GM23338 (cell line): Measurements from ENCODE around the gene ZCCHC14. TPM values are rescaled to one million over a fixed set of nuclear protein-coding genes. Genes with fewer than 3 reads are reported as not detected.

Source experiments
- JUNB ChIP-seq: IDR thresholded peaks from one replicate; pipeline ENCODE4 v1.6.1; 2016; ENCODE audit warnings: antibody characterized with exemption; ENCODE audit not compliant: unreplicated experiment
- POLR2AphosphoS5 ChIP-seq: IDR thresholded peaks from 2 replicates; pipeline ENCODE4 v1.6.1; 2016; ENCODE audit warnings: antibody characterized with exemption, low read depth
- STAT1 ChIP-seq: IDR thresholded peaks from one replicate; pipeline ENCODE4 v1.6.1; 2016; ENCODE audit warnings: antibody characterized with exemption; ENCODE audit not compliant: unreplicated experiment
- ZNF114 ChIP-seq: fragments of 250-450 bp; sonication (Bioruptor Pico); IDR thresholded peaks from 2 replicates; pipeline ENCODE4 v1.5.0; 2020; ENCODE audit warnings: mild to moderate bottlenecking, moderate library complexity
- ZNF331 ChIP-seq: fragments of 250-450 bp; sonication (Bioruptor Pico); IDR thresholded peaks from 2 replicates; pipeline ENCODE4 v1.5.0; 2020; ENCODE audit warnings: low read depth, mild to moderate bottlenecking, moderate library complexity
- polyA plus RNA-seq: library from polyadenylated mRNA; unstranded; fragments of >200 nt; fragmentation: Nextera tagmentation; extraction: Ambion mirVana; gene quantifications from 2 replicates; pipeline ENCODE4 v1.2.1, GENCODE V29; 2016
- total RNA-seq: library from RNA; depleted of rRNA; stranded (reverse); fragments of >200 nt; shearing (Covaris generic); gene quantifications from 2 replicates; pipeline ENCODE4 v1.2.3, GENCODE V29; 2014
- TF ChIP-seq, protein P1 (sequence below): fragments of 250-450 bp; sonication (Bioruptor Pico); IDR thresholded peaks from 2 replicates; pipeline ENCODE4 v1.5.0; 2020; ENCODE audit warnings: mild to moderate bottlenecking, moderate library complexity
- TF ChIP-seq, protein P2 (sequence below), 2 experiments: fragments of 200-600 bp in 1 of 2; sonication (generic) in 1 of 2; conservative IDR thresholded peaks; 2 replicates each; pipeline versions ENCODE4 v1.5.1 to v1.6.1; 2016 to 2017; ENCODE audit warnings: antibody characterized with exemption in 2 of 2, low read depth in 2 of 2, mild to moderate bottlenecking in 2 of 2, moderate library complexity in 1 of 2
- TF ChIP-seq, protein P3 (sequence below): IDR thresholded peaks from 2 replicates; pipeline ENCODE4 v1.6.1; 2016; ENCODE audit warnings: antibody characterized with exemption

ZCCHC14 gene
- total and polyA plus RNA-seq, 2 experiments from 2014 or later, result 6.8 to 22.4 TPM

DNA sequence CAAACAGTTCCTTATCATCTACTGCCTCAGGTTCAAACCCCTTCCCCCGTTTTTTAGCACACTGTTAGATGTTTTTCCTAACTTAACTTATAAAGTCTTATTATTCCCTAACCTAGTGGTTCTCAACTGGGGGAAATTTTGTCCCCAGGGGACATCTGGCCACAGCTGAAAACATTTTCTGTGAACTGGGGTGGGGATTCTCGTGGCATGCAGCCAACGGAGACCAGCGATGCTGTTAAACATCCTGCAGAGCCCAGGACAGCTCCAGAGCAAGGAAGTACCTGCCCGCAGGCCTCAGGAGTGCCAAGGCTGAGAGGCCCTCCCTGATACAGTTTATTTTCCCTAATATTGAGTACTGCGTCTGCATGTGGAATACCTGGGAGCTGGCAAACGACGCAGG is 24.3 kb downstream of the ZCCHC14 start (continued):
- TF ChIP-seq, protein P1, sequence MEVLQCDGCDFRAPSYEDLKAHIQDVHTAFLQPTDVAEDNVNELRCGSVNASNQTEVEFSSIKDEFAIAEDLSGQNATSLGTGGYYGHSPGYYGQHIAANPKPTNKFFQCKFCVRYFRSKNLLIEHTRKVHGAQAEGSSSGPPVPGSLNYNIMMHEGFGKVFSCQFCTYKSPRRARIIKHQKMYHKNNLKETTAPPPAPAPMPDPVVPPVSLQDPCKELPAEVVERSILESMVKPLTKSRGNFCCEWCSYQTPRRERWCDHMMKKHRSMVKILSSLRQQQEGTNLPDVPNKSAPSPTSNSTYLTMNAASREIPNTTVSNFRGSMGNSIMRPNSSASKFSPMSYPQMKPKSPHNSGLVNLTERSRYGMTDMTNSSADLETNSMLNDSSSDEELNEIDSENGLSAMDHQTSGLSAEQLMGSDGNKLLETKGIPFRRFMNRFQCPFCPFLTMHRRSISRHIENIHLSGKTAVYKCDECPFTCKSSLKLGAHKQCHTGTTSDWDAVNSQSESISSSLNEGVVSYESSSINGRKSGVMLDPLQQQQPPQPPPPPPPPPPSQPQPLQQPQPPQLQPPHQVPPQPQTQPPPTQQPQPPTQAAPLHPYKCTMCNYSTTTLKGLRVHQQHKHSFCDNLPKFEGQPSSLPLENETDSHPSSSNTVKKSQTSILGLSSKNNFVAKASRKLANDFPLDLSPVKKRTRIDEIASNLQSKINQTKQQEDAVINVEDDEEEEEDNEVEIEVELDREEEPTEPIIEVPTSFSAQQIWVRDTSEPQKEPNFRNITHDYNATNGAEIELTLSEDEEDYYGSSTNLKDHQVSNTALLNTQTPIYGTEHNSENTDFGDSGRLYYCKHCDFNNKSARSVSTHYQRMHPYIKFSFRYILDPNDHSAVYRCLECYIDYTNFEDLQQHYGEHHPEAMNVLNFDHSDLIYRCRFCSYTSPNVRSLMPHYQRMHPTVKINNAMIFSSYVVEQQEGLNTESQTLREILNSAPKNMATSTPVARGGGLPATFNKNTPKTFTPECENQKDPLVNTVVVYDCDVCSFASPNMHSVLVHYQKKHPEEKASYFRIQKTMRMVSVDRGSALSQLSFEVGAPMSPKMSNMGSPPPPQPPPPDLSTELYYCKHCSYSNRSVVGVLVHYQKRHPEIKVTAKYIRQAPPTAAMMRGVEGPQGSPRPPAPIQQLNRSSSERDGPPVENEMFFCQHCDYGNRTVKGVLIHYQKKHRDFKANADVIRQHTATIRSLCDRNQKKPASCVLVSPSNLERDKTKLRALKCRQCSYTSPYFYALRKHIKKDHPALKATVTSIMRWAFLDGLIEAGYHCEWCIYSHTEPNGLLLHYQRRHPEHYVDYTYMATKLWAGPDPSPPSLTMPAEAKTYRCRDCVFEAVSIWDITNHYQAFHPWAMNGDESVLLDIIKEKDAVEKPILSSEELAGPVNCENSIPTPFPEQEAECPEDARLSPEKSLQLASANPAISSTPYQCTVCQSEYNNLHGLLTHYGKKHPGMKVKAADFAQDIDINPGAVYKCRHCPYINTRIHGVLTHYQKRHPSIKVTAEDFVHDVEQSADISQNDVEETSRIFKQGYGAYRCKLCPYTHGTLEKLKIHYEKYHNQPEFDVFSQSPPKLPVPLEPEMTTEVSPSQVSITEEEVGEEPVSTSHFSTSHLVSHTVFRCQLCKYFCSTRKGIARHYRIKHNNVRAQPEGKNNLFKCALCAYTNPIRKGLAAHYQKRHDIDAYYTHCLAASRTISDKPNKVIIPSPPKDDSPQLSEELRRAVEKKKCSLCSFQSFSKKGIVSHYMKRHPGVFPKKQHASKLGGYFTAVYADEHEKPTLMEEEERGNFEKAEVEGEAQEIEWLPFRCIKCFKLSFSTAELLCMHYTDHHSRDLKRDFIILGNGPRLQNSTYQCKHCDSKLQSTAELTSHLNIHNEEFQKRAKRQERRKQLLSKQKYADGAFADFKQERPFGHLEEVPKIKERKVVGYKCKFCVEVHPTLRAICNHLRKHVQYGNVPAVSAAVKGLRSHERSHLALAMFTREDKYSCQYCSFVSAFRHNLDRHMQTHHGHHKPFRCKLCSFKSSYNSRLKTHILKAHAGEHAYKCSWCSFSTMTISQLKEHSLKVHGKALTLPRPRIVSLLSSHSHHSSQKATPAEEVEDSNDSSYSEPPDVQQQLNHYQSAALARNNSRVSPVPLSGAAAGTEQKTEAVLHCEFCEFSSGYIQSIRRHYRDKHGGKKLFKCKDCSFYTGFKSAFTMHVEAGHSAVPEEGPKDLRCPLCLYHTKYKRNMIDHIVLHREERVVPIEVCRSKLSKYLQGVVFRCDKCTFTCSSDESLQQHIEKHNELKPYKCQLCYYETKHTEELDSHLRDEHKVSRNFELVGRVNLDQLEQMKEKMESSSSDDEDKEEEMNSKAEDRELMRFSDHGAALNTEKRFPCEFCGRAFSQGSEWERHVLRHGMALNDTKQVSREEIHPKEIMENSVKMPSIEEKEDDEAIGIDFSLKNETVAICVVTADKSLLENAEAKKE, result no peak
- TF ChIP-seq, protein P2, sequence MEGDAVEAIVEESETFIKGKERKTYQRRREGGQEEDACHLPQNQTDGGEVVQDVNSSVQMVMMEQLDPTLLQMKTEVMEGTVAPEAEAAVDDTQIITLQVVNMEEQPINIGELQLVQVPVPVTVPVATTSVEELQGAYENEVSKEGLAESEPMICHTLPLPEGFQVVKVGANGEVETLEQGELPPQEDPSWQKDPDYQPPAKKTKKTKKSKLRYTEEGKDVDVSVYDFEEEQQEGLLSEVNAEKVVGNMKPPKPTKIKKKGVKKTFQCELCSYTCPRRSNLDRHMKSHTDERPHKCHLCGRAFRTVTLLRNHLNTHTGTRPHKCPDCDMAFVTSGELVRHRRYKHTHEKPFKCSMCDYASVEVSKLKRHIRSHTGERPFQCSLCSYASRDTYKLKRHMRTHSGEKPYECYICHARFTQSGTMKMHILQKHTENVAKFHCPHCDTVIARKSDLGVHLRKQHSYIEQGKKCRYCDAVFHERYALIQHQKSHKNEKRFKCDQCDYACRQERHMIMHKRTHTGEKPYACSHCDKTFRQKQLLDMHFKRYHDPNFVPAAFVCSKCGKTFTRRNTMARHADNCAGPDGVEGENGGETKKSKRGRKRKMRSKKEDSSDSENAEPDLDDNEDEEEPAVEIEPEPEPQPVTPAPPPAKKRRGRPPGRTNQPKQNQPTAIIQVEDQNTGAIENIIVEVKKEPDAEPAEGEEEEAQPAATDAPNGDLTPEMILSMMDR (conservative IDR thresholded peaks at IDR 0.05; ENCODE audit: low read depth in 2 of 2), result no peak
- no peak for TF ChIP-seq POLR2AphosphoS5
- no peak for TF ChIP-seq JUNB
- no peak for TF ChIP-seq ZNF114 (CRISPR knock-in tag)
- TF ChIP-seq STAT1, result no peak
- TF ChIP-seq, protein P3, sequence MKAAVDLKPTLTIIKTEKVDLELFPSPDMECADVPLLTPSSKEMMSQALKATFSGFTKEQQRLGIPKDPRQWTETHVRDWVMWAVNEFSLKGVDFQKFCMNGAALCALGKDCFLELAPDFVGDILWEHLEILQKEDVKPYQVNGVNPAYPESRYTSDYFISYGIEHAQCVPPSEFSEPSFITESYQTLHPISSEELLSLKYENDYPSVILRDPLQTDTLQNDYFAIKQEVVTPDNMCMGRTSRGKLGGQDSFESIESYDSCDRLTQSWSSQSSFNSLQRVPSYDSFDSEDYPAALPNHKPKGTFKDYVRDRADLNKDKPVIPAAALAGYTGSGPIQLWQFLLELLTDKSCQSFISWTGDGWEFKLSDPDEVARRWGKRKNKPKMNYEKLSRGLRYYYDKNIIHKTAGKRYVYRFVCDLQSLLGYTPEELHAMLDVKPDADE, result no peak
- TF ChIP-seq ZNF331, result no peak
